ENCODE results near the gene MARK2.
"Not testable (repeated sequence)": the region's sequence is repeated elsewhere in the genome, so short reads cannot be mapped to it uniquely, and the experiment has no call there.

Gene MARK2

DNA sequence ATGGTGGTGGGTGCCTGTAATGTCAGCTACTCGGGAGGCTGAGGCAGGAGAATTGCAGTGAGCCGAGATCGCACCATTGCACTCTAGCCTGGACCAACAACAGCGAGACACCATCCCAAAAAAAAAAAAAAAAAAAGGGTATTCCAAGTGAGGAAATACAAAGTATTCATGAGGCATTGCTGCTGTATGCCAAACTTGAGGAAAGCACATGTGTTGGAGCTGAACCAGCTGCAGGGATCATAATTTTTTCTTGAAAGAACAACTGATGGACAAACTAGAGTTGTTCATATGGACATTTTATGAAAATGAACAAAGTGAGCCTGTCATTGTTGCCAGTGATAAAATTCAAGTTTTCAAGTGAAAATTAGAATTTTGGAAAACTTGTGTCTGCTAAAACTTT is 15.8 kb downstream of the MARK2 start:
- ATAC-seq (replicated peaks) (no peak), DNase-seq (no peak)
- Mint-ChIP-seq H3K27ac (no peak overlapping the region), H3K4me1 (peaks cover 24 to 44% of the 10 kb centered on the region in 2 donors), H3K4me3 (no peak overlapping the region), H3K9me3 (no peaks in the 10 kb centered on the region), H3K27me3 (no peaks in the 10 kb centered on the region), H3K36me3 (peaks cover 31 to 33% of the 10 kb centered on the region in 2 donors)

DNA sequence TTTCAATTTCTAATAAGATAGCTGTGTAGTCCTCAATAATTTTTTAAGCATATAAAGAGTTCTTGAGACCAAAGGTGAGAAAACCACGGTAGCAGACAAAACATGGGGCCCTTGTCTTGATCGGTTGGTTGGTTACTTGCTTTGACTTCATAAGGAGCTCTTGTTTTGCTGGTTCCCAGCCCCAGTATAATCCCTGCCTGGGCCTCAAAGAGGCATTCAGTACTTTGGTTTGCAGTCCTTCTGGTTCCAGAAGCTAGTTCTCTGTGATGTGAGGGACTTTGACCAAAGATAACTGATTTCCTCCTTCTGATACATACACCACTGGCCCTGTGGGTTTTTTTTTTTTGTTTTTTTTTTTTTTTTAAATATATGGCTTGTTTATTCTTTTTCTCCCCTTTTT is 17.1 kb downstream of the MARK2 start:
- H3K27me3 Mint-ChIP-seq: no peaks in the 10 kb centered on the region
- peaks cover 33% of the 10 kb centered on the region in 2 donors for H3K36me3 Mint-ChIP-seq
- DNase-seq (no peak), ATAC-seq (replicated peaks) (no peak)
- H3K4me1 Mint-ChIP-seq: peaks cover 14 to 32% of the 10 kb centered on the region in 2 donors
- H3K4me3 Mint-ChIP-seq: no peak overlapping the region
- H3K9me3 Mint-ChIP-seq: no peaks in the 10 kb centered on the region
- no peak overlapping the region for H3K27ac Mint-ChIP-seq

DNA sequence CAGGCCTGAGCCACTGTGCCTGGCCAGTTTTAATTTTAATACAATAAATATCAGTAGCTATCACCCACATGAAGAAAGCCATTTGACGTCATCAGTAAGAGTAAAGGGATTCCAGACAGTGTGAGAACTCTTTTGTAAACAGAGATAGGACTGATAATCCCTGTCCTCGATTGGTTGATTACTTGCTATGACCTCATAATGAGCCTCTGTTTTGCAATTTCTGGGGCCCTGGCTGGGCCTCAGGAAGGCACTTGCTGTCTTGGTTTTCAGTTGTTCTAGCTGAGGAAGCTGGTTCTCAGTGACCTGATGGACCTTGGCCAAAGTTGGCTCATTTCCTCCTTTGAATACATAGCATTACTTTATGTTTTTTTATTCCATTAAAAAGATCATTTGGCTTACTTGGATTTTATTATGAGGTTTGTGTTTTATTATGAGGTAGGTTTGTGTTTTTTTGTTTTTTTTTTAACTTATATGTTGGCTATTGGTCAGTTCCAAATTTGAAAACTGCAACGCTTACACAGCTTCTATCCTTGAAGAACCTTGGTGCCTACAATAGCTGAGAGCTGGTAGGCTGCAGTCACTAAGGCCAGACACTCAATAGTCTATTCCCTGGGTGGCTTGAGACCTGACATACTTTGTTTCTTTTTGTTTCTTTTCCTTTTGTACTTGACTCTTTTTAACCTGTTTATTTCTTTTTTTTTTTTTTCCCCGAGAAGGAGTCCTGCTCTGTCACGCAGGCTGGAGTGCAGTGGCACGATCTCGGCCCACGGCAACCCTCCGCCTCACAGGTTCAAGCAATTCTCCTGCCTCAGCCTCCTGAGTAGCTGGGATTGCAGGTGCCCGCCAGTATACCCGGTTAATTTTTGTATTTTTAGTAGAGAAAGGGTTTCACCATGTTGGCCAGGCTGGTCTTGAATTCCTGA is 20.0 kb downstream of the MARK2 start:
- Mint-ChIP-seq H3K9me3 (no peaks in the 10 kb centered on the region), H3K4me1 (peaks cover 16 to 36% of the 10 kb centered on the region in 2 donors), H3K36me3 (peaks cover 33 to 36% of the 10 kb centered on the region in 2 donors), H3K27me3 (no peaks in the 10 kb centered on the region), H3K27ac (peak overlapping the region; percentile 69), H3K4me3 (no peak overlapping the region)
- ATAC-seq (replicated peaks) (no peak), DNase-seq (no peak)

DNA sequence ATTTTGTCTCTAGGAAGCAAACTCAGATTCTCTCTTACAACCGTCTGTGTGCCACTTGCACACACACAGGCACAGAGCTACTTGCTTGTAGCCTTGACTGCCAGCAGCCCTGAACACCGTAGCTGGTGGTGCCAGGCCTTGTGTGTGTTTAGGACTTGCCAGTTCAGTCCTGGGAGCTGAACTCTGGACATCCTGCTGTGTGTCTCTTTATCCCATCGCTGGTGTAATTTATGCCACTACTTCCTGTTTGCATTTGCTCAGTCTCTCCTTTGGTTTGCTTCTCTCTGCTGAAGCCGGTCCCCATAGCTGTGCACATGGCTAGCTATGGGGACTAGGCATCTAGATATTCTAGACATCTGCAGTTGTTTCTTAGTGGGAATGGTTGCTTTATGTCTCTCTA is 24.0 kb downstream of the MARK2 start:
- H3K4me3 Mint-ChIP-seq: no peak overlapping the region
- ATAC-seq (replicated peaks) (no peak), DNase-seq (no peak)
- peak overlapping the region; percentile 48 for H3K27ac Mint-ChIP-seq
- H3K27me3 Mint-ChIP-seq: no peaks in the 10 kb centered on the region
- peaks cover 33 to 51% of the 10 kb centered on the region in 2 donors for H3K4me1 Mint-ChIP-seq
- peaks cover 19 to 36% of the 10 kb centered on the region in 2 donors for H3K36me3 Mint-ChIP-seq
- H3K9me3 Mint-ChIP-seq: no peaks in the 10 kb centered on the region

DNA sequence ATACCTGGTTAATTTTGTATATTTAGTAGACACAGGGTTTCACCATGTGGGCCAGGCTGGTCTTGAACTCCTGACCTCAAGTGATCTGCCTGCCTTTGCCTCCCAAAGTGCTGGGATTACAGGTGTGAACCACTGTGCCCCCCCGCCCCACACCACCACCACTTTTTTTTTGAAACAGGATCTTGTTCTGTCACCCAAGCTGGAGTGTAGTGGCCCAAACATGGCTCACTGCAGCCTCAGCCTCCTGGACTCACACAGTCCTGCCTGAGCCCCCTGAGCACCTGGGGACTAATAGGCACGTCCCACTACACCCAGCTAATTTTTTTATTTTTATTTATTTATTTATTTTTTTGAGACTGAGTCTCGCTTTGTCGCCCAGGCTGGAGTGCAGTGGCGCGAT is 24.7 kb downstream of the MARK2 start:
- H3K9me3 Mint-ChIP-seq; DNase-seq; H3K4me3 Mint-ChIP-seq; ATAC-seq (replicated peaks); H3K27me3 Mint-ChIP-seq; H3K27ac Mint-ChIP-seq: not testable (repeated sequence)
- H3K4me1 Mint-ChIP-seq: peaks cover 35 to 52% of the 10 kb centered on the region in 2 donors
- H3K36me3 Mint-ChIP-seq: peaks cover 20 to 41% of the 10 kb centered on the region in 2 donors

DNA sequence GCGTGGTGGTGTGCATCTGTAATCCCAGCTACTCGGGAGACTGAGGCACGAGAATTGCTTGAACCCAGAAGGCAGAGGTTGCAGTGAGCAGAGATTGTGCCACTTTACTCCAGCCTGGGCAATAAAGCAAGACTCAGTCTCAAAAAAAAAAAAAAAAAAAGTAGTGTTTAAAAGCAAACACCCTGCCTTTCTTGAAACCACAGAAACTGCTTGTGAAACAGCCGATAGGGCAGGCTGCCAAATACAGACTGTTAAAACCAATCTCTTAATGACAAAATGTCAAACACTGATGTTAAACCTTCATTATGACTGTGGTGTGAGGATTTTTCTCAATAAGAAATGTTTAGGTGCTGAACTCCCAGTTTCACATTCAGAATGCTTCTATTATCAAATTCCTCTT is 27.3 kb downstream of the MARK2 start:
- ATAC-seq (replicated peaks) (peak; percentile 93 to 97), DNase-seq (peak; percentile 63)
- Mint-ChIP-seq H3K27ac (peak overlapping the region; percentile 31), H3K4me1 (peaks cover 57 to 74% of the 10 kb centered on the region in 2 donors), H3K4me3 (peak overlapping the region; percentile 39 to 73), H3K36me3 (peaks cover 18 to 43% of the 10 kb centered on the region in 2 donors), H3K9me3 (no peaks in the 10 kb centered on the region), H3K27me3 (no peaks in the 10 kb centered on the region)

DNA sequence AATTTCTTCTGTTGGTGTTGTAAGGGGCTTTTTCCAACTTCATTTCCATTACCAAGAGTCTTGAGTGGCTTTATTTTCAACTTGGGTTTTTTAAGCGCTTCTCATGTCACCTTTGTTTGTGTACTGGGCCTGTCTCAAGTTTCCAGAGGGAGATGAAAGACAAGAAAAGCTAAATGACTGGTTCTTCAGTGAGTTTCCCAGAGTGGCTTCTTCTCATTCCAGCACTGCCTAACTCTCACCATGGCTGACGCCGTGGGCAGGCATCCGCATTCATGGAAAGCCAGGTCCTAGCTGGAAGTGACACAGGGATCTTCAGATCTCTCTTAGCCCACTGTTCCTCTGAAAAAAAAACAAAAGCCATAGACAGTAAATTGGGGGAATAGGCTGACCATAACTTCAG is 28.6 kb downstream of the MARK2 start:
- Mint-ChIP-seq H3K9me3 (no peaks in the 10 kb centered on the region), H3K27ac (no peak overlapping the region), H3K4me3 (no peak overlapping the region), H3K4me1 (peaks cover 63 to 80% of the 10 kb centered on the region in 2 donors), H3K27me3 (no peaks in the 10 kb centered on the region), H3K36me3 (peaks cover 11 to 37% of the 10 kb centered on the region in 2 donors)
- ATAC-seq (replicated peaks) (no peak), DNase-seq (no peak)

DNA sequence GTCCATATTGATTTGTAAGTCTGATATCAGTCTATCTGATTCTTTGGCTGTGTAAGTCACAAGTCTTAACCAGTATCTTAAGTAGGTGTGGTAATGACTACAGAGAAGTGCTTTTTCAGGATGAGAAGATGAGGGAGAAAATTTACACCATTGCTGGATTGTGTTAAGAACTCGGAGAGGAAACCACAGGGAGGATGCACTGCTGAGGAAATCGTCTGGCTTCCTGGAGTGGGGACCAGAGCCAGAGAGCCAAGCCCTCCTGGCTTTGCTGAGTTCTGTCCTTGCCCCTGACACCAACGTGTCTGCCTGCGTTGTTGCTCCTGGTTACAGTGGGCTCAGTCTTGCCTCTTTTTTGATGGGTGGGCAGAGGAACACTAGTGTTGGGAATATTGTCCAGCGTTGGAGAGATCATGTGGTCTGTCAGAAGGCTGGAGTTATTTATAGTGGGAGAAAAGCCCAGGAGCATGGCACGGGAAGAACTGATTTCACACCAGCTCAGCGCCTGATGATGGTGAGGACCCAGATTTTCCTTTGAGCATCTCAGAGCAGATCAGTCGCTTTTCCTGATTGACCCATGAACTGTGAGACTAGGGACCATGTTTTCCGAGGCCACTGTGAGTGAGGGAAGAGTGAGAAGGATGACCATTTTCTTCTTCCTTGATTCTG is 29.6 kb downstream of the MARK2 start:
- H3K27ac Mint-ChIP-seq: no peak overlapping the region

DNA sequence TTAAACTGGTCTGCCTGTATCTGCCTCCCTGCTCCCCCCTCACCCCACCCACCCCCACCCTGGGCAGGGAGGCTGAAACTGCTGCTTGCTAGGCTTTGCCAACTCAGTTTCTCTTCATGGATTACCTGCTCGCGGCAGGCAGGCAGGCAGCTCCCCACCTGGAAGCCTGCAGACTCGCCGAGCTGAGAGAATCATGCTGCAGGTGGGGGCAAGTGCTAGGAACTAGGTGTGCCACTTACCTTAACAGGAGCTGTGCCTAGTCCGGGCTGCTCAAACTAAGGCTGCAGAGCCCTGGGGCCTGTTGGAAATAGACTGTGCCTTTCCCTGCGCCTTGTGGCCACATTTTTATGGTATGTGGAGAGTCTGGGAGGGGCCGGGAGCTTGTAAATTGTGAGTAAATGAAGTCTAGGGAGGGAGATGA is 30.3 kb downstream of the MARK2 start:
- H3K4me1 Mint-ChIP-seq: peaks cover 62 to 88% of the 10 kb centered on the region in 2 donors
- peaks cover 8 to 34% of the 10 kb centered on the region in 2 donors for H3K36me3 Mint-ChIP-seq
- H3K9me3 Mint-ChIP-seq: no peaks in the 10 kb centered on the region
- DNase-seq: no peak
- no peaks in the 10 kb centered on the region for H3K27me3 Mint-ChIP-seq
- no peak overlapping the region for H3K27ac Mint-ChIP-seq
- no peak for ATAC-seq (replicated peaks)
- peak overlapping the region in 1 of 2 donors; percentile 51 for H3K4me3 Mint-ChIP-seq

More for the DNA sequence above, 29.6 kb downstream of the MARK2 start:
- Mint-ChIP-seq H3K9me3 (no peaks in the 10 kb centered on the region), H3K27me3 (no peaks in the 10 kb centered on the region), H3K36me3 (peaks cover 8 to 33% of the 10 kb centered on the region in 2 donors), H3K4me1 (peaks cover 62 to 82% of the 10 kb centered on the region in 2 donors), H3K4me3 (no peak overlapping the region)
- DNase-seq (no peak), ATAC-seq (replicated peaks) (no peak)

DNA sequence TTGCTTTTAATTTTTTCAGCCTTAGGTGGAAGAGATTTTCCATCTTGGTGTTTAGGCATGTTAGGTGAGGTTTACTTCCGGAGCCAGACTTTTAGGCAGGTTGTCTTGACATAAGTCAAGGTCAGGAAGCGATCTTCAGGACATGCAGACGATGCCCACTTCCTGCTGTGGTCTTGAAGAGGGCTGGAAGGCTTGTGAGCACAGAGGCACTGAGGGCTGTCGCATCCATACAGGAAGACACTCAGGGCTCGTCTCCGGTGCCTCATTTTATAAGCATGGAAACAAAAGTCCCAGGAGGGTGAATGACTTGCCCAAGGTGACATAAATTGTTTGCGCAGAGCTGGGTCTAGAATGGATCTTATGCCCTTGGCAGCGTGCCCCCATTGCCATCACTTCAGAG is 30.8 kb downstream of the MARK2 start:
- peak overlapping the region; percentile 9 for H3K27ac Mint-ChIP-seq
- H3K9me3 Mint-ChIP-seq: no peaks in the 10 kb centered on the region
- peaks cover 67 to 93% of the 10 kb centered on the region in 2 donors for H3K4me1 Mint-ChIP-seq
- H3K36me3 Mint-ChIP-seq: peaks cover 8 to 39% of the 10 kb centered on the region in 2 donors
- peak overlapping the region in 1 of 2 donors; percentile 51 for H3K4me3 Mint-ChIP-seq
- ATAC-seq (replicated peaks) (no peak), DNase-seq (no peak)
- H3K27me3 Mint-ChIP-seq: no peaks in the 10 kb centered on the region

DNA sequence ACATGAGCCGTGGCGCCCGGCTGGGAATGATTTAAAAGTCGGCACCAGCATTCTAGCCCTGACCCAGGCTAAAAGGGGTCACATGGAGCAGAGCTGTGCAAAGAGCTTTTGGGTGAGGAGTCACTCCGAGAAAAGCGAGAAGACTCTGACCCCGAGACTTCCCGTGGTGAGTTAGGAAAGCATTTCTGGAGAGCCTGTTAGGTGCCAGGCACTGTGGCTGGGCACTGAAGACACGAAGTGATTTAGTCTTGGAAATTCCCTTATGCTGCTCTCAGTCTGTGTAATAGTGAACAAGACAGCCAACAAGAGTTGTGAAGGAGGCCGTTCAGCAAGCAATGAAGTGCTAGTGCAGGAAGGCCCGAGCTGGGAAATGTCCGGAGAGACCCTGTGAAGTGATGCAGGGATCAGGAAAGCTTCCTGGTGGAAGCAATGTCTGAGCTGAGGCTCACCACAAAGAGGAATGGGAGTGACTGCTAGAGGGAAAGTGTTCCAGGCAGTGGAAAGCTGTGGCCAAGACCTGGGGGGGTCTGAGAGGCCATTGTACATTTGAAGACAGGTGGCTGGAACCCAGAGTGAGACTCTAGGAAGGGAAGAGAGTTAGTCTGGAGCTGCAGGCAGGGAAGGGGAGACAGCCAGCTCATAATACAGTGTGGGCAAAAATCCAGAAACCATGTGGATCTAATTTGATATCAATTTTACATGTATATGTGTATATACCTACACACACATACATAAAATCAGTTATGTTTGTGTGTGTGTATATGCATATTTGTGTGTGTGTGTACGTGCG is 31.6 kb downstream of the MARK2 start:
- Mint-ChIP-seq H3K36me3 (peaks cover 11 to 37% of the 10 kb centered on the region in 2 donors), H3K4me3 (peak overlapping the region in 1 of 2 donors; percentile 62), H3K27me3 (no peaks in the 10 kb centered on the region), H3K27ac (no peak overlapping the region), H3K4me1 (peaks cover 62 to 86% of the 10 kb centered on the region in 2 donors), H3K9me3 (no peaks in the 10 kb centered on the region)
- DNase-seq (no peak), ATAC-seq (replicated peaks) (peak in 1 of 2 donors; percentile 28)

DNA sequence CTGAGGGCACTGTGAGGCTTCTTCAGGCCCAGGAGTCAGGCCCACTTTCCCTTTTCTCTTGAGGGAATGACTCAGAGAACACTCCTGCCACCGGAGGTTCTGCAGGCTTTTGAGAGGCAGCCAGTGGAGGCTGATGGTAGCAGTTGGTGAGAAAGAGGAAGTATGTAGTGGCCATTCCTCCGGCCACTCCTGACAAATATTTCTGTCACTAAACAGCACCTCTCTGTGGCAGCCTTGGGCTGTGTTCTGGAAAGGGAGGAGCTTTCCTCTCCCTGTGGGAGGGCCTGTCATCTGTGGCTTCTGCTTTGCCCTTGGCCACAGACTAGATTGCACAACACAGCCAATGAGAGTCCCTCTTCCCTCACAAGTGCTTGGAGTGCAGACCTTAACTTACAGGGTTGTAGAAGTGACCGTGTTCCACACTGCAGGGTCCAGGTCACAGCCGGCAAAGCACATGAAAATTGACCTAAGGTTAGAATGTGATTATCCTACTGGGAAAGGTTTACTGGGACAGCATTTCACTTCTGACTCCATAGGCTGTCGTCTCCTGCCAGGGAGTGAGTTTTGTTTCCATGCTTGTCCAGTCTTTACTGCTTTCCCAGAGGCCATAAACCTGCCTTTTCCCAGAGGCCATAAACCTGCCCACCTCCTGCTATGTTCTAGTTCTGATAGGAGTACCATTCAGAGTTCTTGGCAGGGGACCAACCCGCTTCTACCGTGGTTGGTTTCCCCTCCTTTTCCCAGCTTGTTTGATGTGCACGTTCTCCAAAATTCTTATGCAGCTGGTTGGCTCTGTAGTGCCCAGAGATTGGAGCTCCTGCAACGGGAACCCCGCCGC is 33.3 kb downstream of the MARK2 start:
- H3K4me1 Mint-ChIP-seq: peaks cover 50 to 70% of the 10 kb centered on the region in 2 donors
- H3K27ac Mint-ChIP-seq: peak overlapping the region; percentile 73
- peaks cover 12 to 32% of the 10 kb centered on the region in 2 donors for H3K36me3 Mint-ChIP-seq
- ATAC-seq (replicated peaks): peak; percentile 94 to 96
- no peak overlapping the region for H3K4me3 Mint-ChIP-seq
- no peaks in the 10 kb centered on the region for H3K9me3 Mint-ChIP-seq
- DNase-seq: peak; percentile 61
- H3K27me3 Mint-ChIP-seq: no peaks in the 10 kb centered on the region

DNA sequence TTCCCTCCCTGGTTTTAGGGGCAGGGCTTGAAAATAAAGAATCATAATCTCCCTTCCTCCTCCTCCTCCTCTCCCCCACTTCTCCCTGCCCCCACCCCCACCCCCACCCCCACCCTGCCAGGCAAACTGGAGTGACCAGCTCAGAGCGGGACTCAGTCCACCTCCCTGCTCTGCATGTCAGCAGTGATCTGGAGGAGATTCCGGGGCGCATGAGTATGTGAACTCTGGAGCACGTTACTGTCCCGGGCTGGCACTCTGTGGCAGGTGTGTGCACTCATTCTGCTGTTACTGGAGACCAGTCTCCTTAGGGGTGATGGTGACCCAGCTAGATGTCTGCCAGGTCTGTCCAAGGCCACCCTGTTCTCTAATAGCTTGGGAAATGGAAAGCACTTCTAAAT is 33.9 kb downstream of the MARK2 start:
- Mint-ChIP-seq H3K4me1 (peaks cover 48 to 64% of the 10 kb centered on the region in 2 donors), H3K27me3 (no peaks in the 10 kb centered on the region), H3K4me3 (no peak overlapping the region), H3K36me3 (peaks cover 12 to 31% of the 10 kb centered on the region in 2 donors), H3K9me3 (no peaks in the 10 kb centered on the region), H3K27ac (no peak overlapping the region)
- DNase-seq: no peak
- ATAC-seq (replicated peaks): no peak

Data from stimulated activated naive B cell treated with anti-CD40 and anti-IgM and Interleukin-4, amounts not matched to agents 10 μg/mL and 1 μg/mL and 100 μg/mL, for 72 hours (primary cell).